Colonic mucosa (tissue), 4 donors: ENCODE results near the gene PLIN5. TPM values are rescaled to one million over a fixed set of nuclear protein-coding genes. Genes with fewer than 3 reads are reported as not detected.

Source experiments
- DNase-seq: peaks from one replicate; pipeline ENCODE4 v3.0.0-alpha.2; 2020
- H3K27ac ChIP-seq: fragments of 200-600 bp; one replicate; pipeline ENCODE4 v1.8.0; 2021
- H3K27me3 ChIP-seq: fragments of 200-600 bp; one replicate; pipeline ENCODE4 v1.8.0; 2021
- H3K36me3 ChIP-seq: fragments of 200-600 bp; one replicate; pipeline ENCODE4 v1.8.0; 2021
- H3K4me1 ChIP-seq: fragments of 200-600 bp; one replicate; pipeline ENCODE4 v1.8.0; 2021; ENCODE audit warnings: mild to moderate bottlenecking
- H3K4me3 ChIP-seq: fragments of 200-600 bp; one replicate; pipeline ENCODE4 v1.8.0; 2021
- H3K9ac ChIP-seq, 2 donors: one replicate each; pipeline ENCODE4 v1.7.0; 2013; ENCODE audit warnings: control low read depth in 2 of 2, low read depth in 2 of 2, low read length in 2 of 2
- H3K9me3 ChIP-seq: fragments of 200-600 bp; one replicate; pipeline ENCODE4 v1.8.0; 2021
- CTCF ChIP-seq: fragments of 200-600 bp; IDR thresholded peaks from one replicate; pipeline ENCODE4 v1.8.0; 2022; ENCODE audit warnings: antibody characterized with exemption, mild to moderate bottlenecking
- intact Hi-C: fragments of 100-400 bp; cut with DNase I; formaldehyde crosslinking; loops from one replicate; pipeline ENCODE4 v1.14.1; 2022
- total RNA-seq, 2 donors: library from RNA; stranded (reverse); fragmentation: NEBNext Ultra II Directional in 1 of 2; extraction: Animal tissue kit (Norgen Biotek cat#: 25700) in 1 of 2; gene quantifications; one replicate each; pipeline ENCODE4 v1.2.1, GENCODE V29; 2021
- donor health status: healthy.
- donor health status: DM: no; HTN: no; CAD: no.
- donor health status: DM: no; HTN: no; CAD: no.

The PLIN5 gene
- total RNA-seq, 2 donors from 2014 or later: 2.0 to 3.5 TPM

GRCh38 chr19:4499318-4499717 lies 35.7 kb downstream of the PLIN5 start:
- Histone ChIP-seq H3K27me3 (no peaks in the 10 kb centered on the region), H3K4me3 (no peak overlapping the region), H3K36me3 (peaks cover 11% of the 10 kb centered on the region), H3K27ac (no peak overlapping the region), H3K9ac (no peak overlapping the region), H3K9me3 (no peaks in the 10 kb centered on the region), H3K4me1 (no peaks in the 10 kb centered on the region)
- DNase-seq: no peak
- TF ChIP-seq CTCF: no peak
- intact Hi-C loops: no loop called here

DNA sequence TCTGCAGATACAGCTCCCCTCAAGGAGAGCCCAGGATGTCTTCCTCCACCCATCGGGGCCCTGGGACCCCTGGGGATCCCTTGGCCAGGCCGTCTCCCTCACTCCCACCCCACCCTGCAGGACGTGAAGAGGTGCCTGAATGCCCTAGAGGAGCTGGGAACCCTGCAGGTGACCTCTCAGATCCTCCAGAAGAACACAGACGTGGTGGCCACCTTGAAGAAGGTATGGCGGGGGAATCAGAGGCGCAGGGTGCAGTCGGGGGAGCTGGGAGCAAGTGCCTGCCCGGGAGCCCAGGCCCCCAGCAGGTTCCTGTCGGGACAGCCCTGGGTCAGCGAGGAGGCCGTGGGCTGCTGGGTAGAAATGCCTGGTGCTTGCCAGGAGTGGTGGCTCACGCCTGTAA lies 36.3 kb downstream of the PLIN5 start:
- no peak overlapping the region for H3K27ac ChIP-seq
- DNase-seq: no peak
- peaks cover 15% of the 10 kb centered on the region for H3K36me3 ChIP-seq
- intact Hi-C loops: no loop called here
- no peak overlapping the region for H3K9ac ChIP-seq
- H3K4me3 ChIP-seq: no peak overlapping the region
- H3K27me3 ChIP-seq: no peaks in the 10 kb centered on the region
- no peaks in the 10 kb centered on the region for H3K9me3 ChIP-seq
- no peaks in the 10 kb centered on the region for H3K4me1 ChIP-seq
- no peak for TF ChIP-seq CTCF

- no peak overlapping the region for H3K27ac ChIP-seq
- TF ChIP-seq CTCF: no peak
- no peak for DNase-seq
- H3K27me3 ChIP-seq: no peaks in the 10 kb centered on the region
- no peaks in the 10 kb centered on the region for H3K9me3 ChIP-seq
- H3K4me1 ChIP-seq: no peaks in the 10 kb centered on the region
- intact Hi-C loops: no loop called here
- H3K9ac ChIP-seq: no peak overlapping the region
- H3K36me3 ChIP-seq: peaks cover 15% of the 10 kb centered on the region
- no peak overlapping the region for H3K4me3 ChIP-seq
Measured at GRCh38 chr19:4497770-4498389, 37.1 kb downstream of the PLIN5 start.

DNA sequence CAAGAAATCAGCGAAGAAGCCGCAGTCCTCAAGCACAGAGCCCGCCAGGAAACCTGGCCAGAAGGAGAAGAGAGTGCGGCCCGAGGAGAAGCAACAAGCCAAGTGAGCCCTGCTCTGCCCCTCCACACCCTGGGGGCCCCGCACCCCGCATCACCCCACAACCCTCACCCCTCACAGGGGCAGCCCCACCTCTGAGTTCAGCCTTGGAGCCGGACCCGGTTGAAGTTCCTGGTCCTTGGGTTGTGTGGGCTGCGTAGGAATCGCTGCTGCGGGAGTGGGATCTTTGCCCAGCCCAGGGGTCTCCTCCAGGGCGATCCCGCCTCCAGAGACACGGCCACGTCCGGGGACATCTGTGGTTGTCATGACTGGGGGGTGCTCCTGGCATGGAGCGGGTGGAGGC lies 38.7 kb downstream of the PLIN5 start:
- Histone ChIP-seq H3K9ac (no peak overlapping the region), H3K36me3 (peaks cover 15% of the 10 kb centered on the region), H3K4me3 (no peak overlapping the region), H3K27ac (no peak overlapping the region), H3K9me3 (no peaks in the 10 kb centered on the region), H3K27me3 (no peaks in the 10 kb centered on the region), H3K4me1 (no peaks in the 10 kb centered on the region)
- no peak for DNase-seq
- intact Hi-C loops: no loop called here
- no peak for TF ChIP-seq CTCF

DNA sequence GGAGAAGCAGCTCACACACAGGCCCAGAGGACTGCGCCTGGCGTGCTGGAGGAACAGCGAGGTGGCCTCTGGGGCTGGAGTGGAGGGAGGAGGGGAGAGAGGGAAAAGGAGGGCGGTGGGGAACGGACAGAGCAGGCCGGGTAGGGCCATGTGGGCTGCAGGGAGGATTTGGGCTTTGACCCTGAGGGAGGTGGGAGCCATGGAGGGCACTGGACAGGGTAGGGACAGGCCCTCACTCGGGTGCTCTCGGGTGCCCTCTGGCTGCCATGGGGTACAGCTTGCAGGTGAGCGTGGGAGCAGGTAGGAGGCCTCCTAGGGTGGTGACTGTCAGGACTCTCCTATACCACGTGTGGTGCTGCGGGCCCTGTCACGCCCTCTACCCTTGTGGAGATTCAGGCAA lies 39.6 kb downstream of the PLIN5 start:
- intact Hi-C loops: no loop called here
- Histone ChIP-seq H3K27ac (no peak overlapping the region), H3K36me3 (peaks cover 15% of the 10 kb centered on the region), H3K4me1 (no peaks in the 10 kb centered on the region), H3K27me3 (no peaks in the 10 kb centered on the region), H3K4me3 (no peak overlapping the region), H3K9me3 (no peaks in the 10 kb centered on the region), H3K9ac (no peak overlapping the region)
- no peak for DNase-seq
- peak; percentile 25 for TF ChIP-seq CTCF

DNA sequence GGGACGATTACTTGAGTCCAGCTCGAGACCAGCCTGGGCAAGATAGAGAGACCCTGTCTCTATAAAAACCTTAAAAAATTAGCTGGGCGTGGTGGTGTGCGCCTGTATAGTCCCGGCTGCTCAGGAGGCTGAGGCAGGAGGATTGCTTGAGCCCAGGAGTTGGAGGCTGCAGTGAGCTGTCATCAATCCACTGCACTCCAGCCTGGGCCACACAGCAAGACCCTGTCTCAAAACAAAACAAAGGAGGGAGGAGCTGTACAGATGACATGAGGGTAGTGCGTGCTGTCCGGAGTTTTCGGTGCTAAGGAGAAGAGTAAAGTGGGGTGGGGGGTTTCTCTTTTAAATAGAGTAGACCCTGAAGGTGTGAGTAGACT lies 40.3 kb downstream of the PLIN5 start:
- Histone ChIP-seq H3K36me3 (peaks cover 15% of the 10 kb centered on the region), H3K27ac (no peak overlapping the region), H3K27me3 (no peaks in the 10 kb centered on the region), H3K9me3 (no peaks in the 10 kb centered on the region), H3K4me1 (no peaks in the 10 kb centered on the region), H3K4me3 (no peak overlapping the region), H3K9ac (no peak overlapping the region)
- TF ChIP-seq CTCF: no peak
- DNase-seq: no peak
- intact Hi-C loops: no loop called here
